ENCODE results near the gene PTGDS. TPM values are rescaled to one million over a fixed set of nuclear protein-coding genes. Genes with fewer than 3 reads are reported as not detected.

Gene PTGDS
- total RNA-seq, 1 experiment from 2014 or later = 2.2 TPM

GRCh38 chr9:137007816-137008270, 30.5 kb downstream of the PTGDS start (continued):
- TF ChIP-seq TEAD1 (CRISPR knock-in tag; IDR thresholded peaks at IDR 0.05) = no peak
- TF ChIP-seq ZNF396 (CRISPR knock-in tag; IDR thresholded peaks at IDR 0.05; ENCODE audit: borderline replicate concordance) = no peak
- no peak for TF ChIP-seq NFATC4 (CRISPR knock-in tag; IDR thresholded peaks at IDR 0.05)
- TF ChIP-seq ZNF512 (CRISPR knock-in tag; IDR thresholded peaks at IDR 0.05; ENCODE audit: borderline replicate concordance) = no peak
- TF ChIP-seq TP53 (CRISPR knock-in tag; IDR thresholded peaks at IDR 0.05) = no peak
- no peak for TF ChIP-seq ZNF317 (CRISPR knock-in tag; IDR thresholded peaks at IDR 0.05; ENCODE audit: borderline replicate concordance, low read depth)

- Mint-ChIP-seq H3K4me1 (no peaks in the 10 kb centered on the region), H3K27ac (no peak overlapping the region), H3K27me3 (ENCODE audit: low read depth) (peaks cover 6% of the 10 kb centered on the region; the same call in 1 of the 2 replicates), H3K9me3 (peaks cover 8% of the 10 kb centered on the region), H3K36me3 (peaks cover 6% of the 10 kb centered on the region; the same call in 1 of the 2 replicates), H3K4me3 (no peak overlapping the region)
- ATAC-seq = no peak
- POLR2A ChIA-PET = no interaction called here
- no peak for TF ChIP-seq OVOL2 (CRISPR knock-in tag; IDR thresholded peaks at IDR 0.05; ENCODE audit: borderline replicate concordance)
- TF ChIP-seq, protein P1, sequence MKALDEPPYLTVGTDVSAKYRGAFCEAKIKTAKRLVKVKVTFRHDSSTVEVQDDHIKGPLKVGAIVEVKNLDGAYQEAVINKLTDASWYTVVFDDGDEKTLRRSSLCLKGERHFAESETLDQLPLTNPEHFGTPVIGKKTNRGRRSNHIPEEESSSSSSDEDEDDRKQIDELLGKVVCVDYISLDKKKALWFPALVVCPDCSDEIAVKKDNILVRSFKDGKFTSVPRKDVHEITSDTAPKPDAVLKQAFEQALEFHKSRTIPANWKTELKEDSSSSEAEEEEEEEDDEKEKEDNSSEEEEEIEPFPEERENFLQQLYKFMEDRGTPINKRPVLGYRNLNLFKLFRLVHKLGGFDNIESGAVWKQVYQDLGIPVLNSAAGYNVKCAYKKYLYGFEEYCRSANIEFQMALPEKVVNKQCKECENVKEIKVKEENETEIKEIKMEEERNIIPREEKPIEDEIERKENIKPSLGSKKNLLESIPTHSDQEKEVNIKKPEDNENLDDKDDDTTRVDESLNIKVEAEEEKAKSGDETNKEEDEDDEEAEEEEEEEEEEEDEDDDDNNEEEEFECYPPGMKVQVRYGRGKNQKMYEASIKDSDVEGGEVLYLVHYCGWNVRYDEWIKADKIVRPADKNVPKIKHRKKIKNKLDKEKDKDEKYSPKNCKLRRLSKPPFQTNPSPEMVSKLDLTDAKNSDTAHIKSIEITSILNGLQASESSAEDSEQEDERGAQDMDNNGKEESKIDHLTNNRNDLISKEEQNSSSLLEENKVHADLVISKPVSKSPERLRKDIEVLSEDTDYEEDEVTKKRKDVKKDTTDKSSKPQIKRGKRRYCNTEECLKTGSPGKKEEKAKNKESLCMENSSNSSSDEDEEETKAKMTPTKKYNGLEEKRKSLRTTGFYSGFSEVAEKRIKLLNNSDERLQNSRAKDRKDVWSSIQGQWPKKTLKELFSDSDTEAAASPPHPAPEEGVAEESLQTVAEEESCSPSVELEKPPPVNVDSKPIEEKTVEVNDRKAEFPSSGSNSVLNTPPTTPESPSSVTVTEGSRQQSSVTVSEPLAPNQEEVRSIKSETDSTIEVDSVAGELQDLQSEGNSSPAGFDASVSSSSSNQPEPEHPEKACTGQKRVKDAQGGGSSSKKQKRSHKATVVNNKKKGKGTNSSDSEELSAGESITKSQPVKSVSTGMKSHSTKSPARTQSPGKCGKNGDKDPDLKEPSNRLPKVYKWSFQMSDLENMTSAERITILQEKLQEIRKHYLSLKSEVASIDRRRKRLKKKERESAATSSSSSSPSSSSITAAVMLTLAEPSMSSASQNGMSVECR (CRISPR knock-in tag; IDR thresholded peaks at IDR 0.05; ENCODE audit: borderline replicate concordance) = no peak
- TF ChIP-seq ATF3 (CRISPR knock-in tag; conservative IDR thresholded peaks at IDR 0.05) = no peak
- no peak for TF ChIP-seq RELA (CRISPR knock-in tag; IDR thresholded peaks at IDR 0.05; ENCODE audit: borderline replicate concordance)
- TF ChIP-seq, protein P2, sequence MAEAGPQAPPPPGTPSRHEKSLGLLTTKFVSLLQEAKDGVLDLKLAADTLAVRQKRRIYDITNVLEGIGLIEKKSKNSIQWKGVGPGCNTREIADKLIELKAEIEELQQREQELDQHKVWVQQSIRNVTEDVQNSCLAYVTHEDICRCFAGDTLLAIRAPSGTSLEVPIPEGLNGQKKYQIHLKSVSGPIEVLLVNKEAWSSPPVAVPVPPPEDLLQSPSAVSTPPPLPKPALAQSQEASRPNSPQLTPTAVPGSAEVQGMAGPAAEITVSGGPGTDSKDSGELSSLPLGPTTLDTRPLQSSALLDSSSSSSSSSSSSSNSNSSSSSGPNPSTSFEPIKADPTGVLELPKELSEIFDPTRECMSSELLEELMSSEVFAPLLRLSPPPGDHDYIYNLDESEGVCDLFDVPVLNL (CRISPR knock-in tag; IDR thresholded peaks at IDR 0.05; ENCODE audit: borderline replicate concordance, low read depth) = no peak
- no peak for TF ChIP-seq CREM (CRISPR knock-in tag; IDR thresholded peaks at IDR 0.05)
- TF ChIP-seq SMAD4 (CRISPR knock-in tag; IDR thresholded peaks at IDR 0.05) = no peak
- TF ChIP-seq SP1 (CRISPR knock-in tag; conservative IDR thresholded peaks at IDR 0.05) = no peak
- CTCF ChIA-PET = interaction anchor here (1.1 kb wide), 1 partner anchor 18 kb away, joined by 3 read pairs; no protein-coding TSS in a partner anchor
- no peak for DNase-seq (ENCODE audit: low spot score)
Observed at GRCh38 chr9:137008312-137008711, 31.0 kb downstream of the PTGDS start.

DNA sequence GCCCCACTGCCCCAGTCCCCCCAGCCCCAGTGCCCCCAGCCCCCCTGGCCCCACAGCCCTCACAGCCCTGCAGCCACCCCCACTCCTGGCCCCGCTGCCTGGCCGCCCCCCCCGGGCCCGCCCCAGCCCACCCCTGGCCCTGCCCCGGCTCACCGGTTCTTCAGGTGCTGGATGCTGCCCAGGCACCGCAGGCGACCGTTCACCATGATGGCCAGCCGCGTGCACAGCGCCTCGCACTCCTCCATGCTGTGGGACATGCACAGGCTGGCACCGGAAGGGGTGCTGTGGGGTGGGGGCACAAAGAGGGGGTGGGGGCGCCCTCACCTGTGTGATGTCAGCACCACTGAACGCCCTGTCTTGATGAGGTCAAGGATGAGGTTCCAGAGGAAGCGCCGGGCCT, 31.9 kb downstream of the PTGDS start:
- H3K9me3 Mint-ChIP-seq = peaks cover 8% of the 10 kb centered on the region
- peaks cover 6% of the 10 kb centered on the region; the same call in 1 of the 2 replicates for H3K27me3 Mint-ChIP-seq (ENCODE audit: low read depth)
- no peak overlapping the region for H3K4me3 Mint-ChIP-seq
- POLR2A ChIA-PET = interaction anchor here (1.0 kb wide), 1 partner anchor 9 kb away, joined by 3 read pairs; no protein-coding TSS in a partner anchor
- no peak overlapping the region for H3K27ac Mint-ChIP-seq
- peaks cover 6% of the 10 kb centered on the region; the same call in 1 of the 2 replicates for H3K36me3 Mint-ChIP-seq
- ATAC-seq (no peak), DNase-seq (ENCODE audit: low spot score) (no peak)
- CTCF ChIA-PET = interaction anchor here (0.6 to 1.4 kb wide), 4 partner anchors 26 to 61 kb away, joined by 3 to 6 read pairs (median 4); no protein-coding TSS in a partner anchor
- H3K4me1 Mint-ChIP-seq = no peaks in the 10 kb centered on the region
- TF ChIP-seq RORB (CRISPR knock-in tag; IDR thresholded peaks at IDR 0.05) (no peak), NFE2L1 (CRISPR knock-in tag; IDR thresholded peaks at IDR 0.05) (no peak), OVOL2 (CRISPR knock-in tag; IDR thresholded peaks at IDR 0.05; ENCODE audit: borderline replicate concordance) (no peak), ZNF317 (CRISPR knock-in tag; IDR thresholded peaks at IDR 0.05; ENCODE audit: borderline replicate concordance, low read depth) (no peak), ZNF416 (CRISPR knock-in tag; IDR thresholded peaks at IDR 0.05) (no peak), TP53 (CRISPR knock-in tag; IDR thresholded peaks at IDR 0.05) (no peak), CBFB (CRISPR knock-in tag; IDR thresholded peaks at IDR 0.05; ENCODE audit: low read depth) (no peak), ZNF263 (CRISPR knock-in tag; IDR thresholded peaks at IDR 0.05; ENCODE audit: low read depth) (no peak), NR1H2 (CRISPR knock-in tag; IDR thresholded peaks at IDR 0.05) (no peak)
- TF ChIP-seq, protein P3, sequence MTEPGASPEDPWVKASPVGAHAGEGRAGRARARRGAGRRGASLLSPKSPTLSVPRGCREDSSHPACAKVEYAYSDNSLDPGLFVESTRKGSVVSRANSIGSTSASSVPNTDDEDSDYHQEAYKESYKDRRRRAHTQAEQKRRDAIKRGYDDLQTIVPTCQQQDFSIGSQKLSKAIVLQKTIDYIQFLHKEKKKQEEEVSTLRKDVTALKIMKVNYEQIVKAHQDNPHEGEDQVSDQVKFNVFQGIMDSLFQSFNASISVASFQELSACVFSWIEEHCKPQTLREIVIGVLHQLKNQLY (CRISPR knock-in tag; IDR thresholded peaks at IDR 0.05) = no peak
- TF ChIP-seq, protein P4, sequence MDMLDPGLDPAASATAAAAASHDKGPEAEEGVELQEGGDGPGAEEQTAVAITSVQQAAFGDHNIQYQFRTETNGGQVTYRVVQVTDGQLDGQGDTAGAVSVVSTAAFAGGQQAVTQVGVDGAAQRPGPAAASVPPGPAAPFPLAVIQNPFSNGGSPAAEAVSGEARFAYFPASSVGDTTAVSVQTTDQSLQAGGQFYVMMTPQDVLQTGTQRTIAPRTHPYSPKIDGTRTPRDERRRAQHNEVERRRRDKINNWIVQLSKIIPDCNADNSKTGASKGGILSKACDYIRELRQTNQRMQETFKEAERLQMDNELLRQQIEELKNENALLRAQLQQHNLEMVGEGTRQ (CRISPR knock-in tag; IDR thresholded peaks at IDR 0.05) = no peak
